Cardiac muscle cell (in vitro differentiated cells and primary cell): ENCODE measurements around the gene TMEM175. TPM values are rescaled to one million over a fixed set of nuclear protein-coding genes. Genes with fewer than 3 reads are reported as not detected.
A peak's percentile ranks its signal among the peaks of the same experiment; 100 is the strongest.
"Not testable (repeated sequence)": the region's sequence is repeated elsewhere in the genome, so short reads cannot be mapped to it uniquely, and the experiment has no call there.

ENCODE experiments used
- DNase-seq, 2 donors: peaks; one replicate each; pipeline versions ENCODE4 v3.0.0 to v3.0.0-alpha.2; 2010 to 2017; ENCODE audit warnings: low read depth in 1 of 2, low spot score in 1 of 2
- H3K27ac ChIP-seq: fragments of 200-600 bp; sonication (generic); 2 replicates; pipeline ENCODE4 v1.5.1; 2016
- H3K27me3 ChIP-seq: fragments of 200-600 bp; sonication (generic); 2 replicates; pipeline ENCODE4 v1.6.0; 2016; ENCODE audit warnings: control low read depth
- H3K36me3 ChIP-seq: fragments of 200-600 bp; sonication (generic); 2 replicates; pipeline ENCODE4 v1.5.1; 2016; ENCODE audit warnings: control low read depth
- H3K4me1 ChIP-seq: fragments of 200-600 bp; sonication (generic); 2 replicates; pipeline ENCODE4 v1.8.1; 2017; ENCODE audit warnings: low read depth, mild to moderate bottlenecking, mixed run types
- H3K4me3 ChIP-seq: fragments of 200-600 bp; sonication (generic); 2 replicates; pipeline ENCODE4 v1.5.1; 2016; ENCODE audit warnings: mild to moderate bottlenecking
- H3K9me3 ChIP-seq: fragments of 200-600 bp; sonication (generic); 2 replicates; pipeline ENCODE4 v1.5.1; 2017; ENCODE audit warnings: low read depth, mild to moderate bottlenecking, control low read depth
- CTCF ChIP-seq: IDR thresholded peaks from 2 replicates; pipeline ENCODE4 v1.5.1; 2012; ENCODE audit warnings: low read depth, mild to moderate bottlenecking, low read length
- polyA plus RNA-seq: library from polyadenylated mRNA; unstranded; fragments of >200 nt; fragmentation: Nextera tagmentation; extraction: Ambion mirVana; gene quantifications from 2 replicates; pipeline ENCODE4 v1.2.1, GENCODE V29; 2016
- total RNA-seq: library from RNA; depleted of rRNA; stranded (reverse); fragments of >200 nt; gene quantifications from 2 replicates; pipeline ENCODE4 v1.2.3, GENCODE V29; 2016

Gene TMEM175
- total and polyA plus RNA-seq, 2 experiments from 2014 or later, result 31.6 to 35.1 TPM

GRCh38 chr4:973431-974397, 41.5 kb downstream of the TMEM175 start, which contains the start of gene DGKQ:
Gene DGKQ, minus strand, starts transcription at chr4:973569. Its CDS starts 87 bp downstream, at chr4:973482.
- peaks cover 24% of the 10 kb centered on the region for H3K27me3 ChIP-seq
- no peaks in the 10 kb centered on the region for H3K4me1 ChIP-seq
- H3K36me3 ChIP-seq, result no peaks in the 10 kb centered on the region
- peak; percentile 90 to 91 for DNase-seq
- no peak for TF ChIP-seq CTCF
- H3K9me3 ChIP-seq, result no peaks in the 10 kb centered on the region
- H3K27ac ChIP-seq, result no peak within 1 kb of the TSS
- H3K4me3 ChIP-seq, result peak within 1 kb of the TSS; percentile 73

GRCh38 chr4:974668-975067, 42.4 kb downstream of the TMEM175 start:
- no peak overlapping the region for H3K27ac ChIP-seq
- no peak overlapping the region for H3K4me3 ChIP-seq
- H3K4me1 ChIP-seq, result no peaks in the 10 kb centered on the region
- H3K36me3 ChIP-seq, result no peaks in the 10 kb centered on the region
- TF ChIP-seq CTCF, result no peak
- no peak for DNase-seq
- no peaks in the 10 kb centered on the region for H3K9me3 ChIP-seq
- peaks cover 18% of the 10 kb centered on the region for H3K27me3 ChIP-seq

- DNase-seq, H3K27ac ChIP-seq, H3K4me1 ChIP-seq, H3K4me3 ChIP-seq, H3K36me3 ChIP-seq, H3K9me3 ChIP-seq: not testable (repeated sequence)
- peaks cover 13% of the 10 kb centered on the region for H3K27me3 ChIP-seq
Observed at GRCh38 chr4:976016-976415, 43.8 kb downstream of the TMEM175 start.

GRCh38 chr4:978957-979701, 46.9 kb downstream of the TMEM175 start:
- H3K27ac ChIP-seq, result no peak overlapping the region

GRCh38 chr4:982291-982690, 50.0 kb downstream of the TMEM175 start:
- no peak for TF ChIP-seq CTCF

More at GRCh38 chr4:978957-979701, 46.9 kb downstream of the TMEM175 start:
- H3K4me3 ChIP-seq, result no peak overlapping the region
- H3K27me3 ChIP-seq, result no peaks in the 10 kb centered on the region
- peak in 1 of 2 donors; percentile 74 for DNase-seq
- H3K36me3 ChIP-seq, result no peaks in the 10 kb centered on the region
- no peak for TF ChIP-seq CTCF
- no peaks in the 10 kb centered on the region for H3K4me1 ChIP-seq
- H3K9me3 ChIP-seq, result no peaks in the 10 kb centered on the region

More at GRCh38 chr4:982291-982690, 50.0 kb downstream of the TMEM175 start:
- Histone ChIP-seq H3K27ac (no peak overlapping the region), H3K36me3 (no peaks in the 10 kb centered on the region), H3K9me3 (no peaks in the 10 kb centered on the region), H3K27me3 (no peaks in the 10 kb centered on the region), H3K4me1 (peaks cover 11% of the 10 kb centered on the region), H3K4me3 (no peak overlapping the region)
- DNase-seq, result no peak
